OCI-LY1 (cell line): ENCODE measurements around the gene PPIP5K1.
"Not testable (repeated sequence)": the region's sequence is repeated elsewhere in the genome, so short reads cannot be mapped to it uniquely, and the experiment has no call there.

ENCODE experiments used
- H2AFZ ChIP-seq: fragments of 200-600 bp; sonication (generic), shearing (Covaris generic); 2 replicates; pipeline ENCODE4 v1.6.0; 2014; ENCODE audit warnings: antibody characterized with exemption, mild to moderate bottlenecking, low read length
- H3F3A ChIP-seq: fragments of 200-600 bp; sonication (generic), shearing (Covaris generic); 2 replicates; pipeline ENCODE4 v1.6.0; 2014; ENCODE audit warnings: mild to moderate bottlenecking, antibody characterized with exemption, low read length, moderate library complexity; ENCODE audit not compliant: insufficient read depth
- H3K27ac ChIP-seq: fragments of 200-600 bp; sonication (generic); 2 replicates; pipeline ENCODE4 v1.5.1; 2014; ENCODE audit warnings: low read length, mixed run types, mild to moderate bottlenecking, low read depth; ENCODE audit not compliant: poor library complexity, severe bottlenecking
- H3K27me3 ChIP-seq: fragments of 200-600 bp; sonication (generic); 2 replicates; pipeline ENCODE4 v1.6.0; 2014; ENCODE audit warnings: antibody characterized with exemption, mild to moderate bottlenecking, low read length, moderate library complexity; ENCODE audit not compliant: insufficient read depth
- H3K36me3 ChIP-seq: fragments of 200-600 bp; sonication (generic); 2 replicates; pipeline ENCODE4 v1.6.1; 2014; ENCODE audit warnings: mild to moderate bottlenecking, antibody characterized with exemption, low read length, moderate library complexity, mixed read lengths; ENCODE audit not compliant: insufficient read depth
- H3K4me1 ChIP-seq: fragments of 200-600 bp; sonication (generic); 2 replicates; pipeline ENCODE4 v1.5.1; 2014; ENCODE audit warnings: mild to moderate bottlenecking, low read length, moderate library complexity; ENCODE audit not compliant: insufficient read depth, severe bottlenecking
- H3K4me2 ChIP-seq: fragments of 200-600 bp; sonication (generic), shearing (Covaris generic); 2 replicates; pipeline ENCODE4 v1.6.1; 2014; ENCODE audit warnings: low read length
- H3K4me3 ChIP-seq: fragments of 200-600 bp; sonication (generic); 2 replicates; pipeline ENCODE4 v1.5.1; 2014; ENCODE audit warnings: low read length, low read depth, mild to moderate bottlenecking, mixed read lengths; ENCODE audit not compliant: poor library complexity, severe bottlenecking
- H3K79me2 ChIP-seq: fragments of 200-600 bp; shearing (Covaris generic); 2 replicates; pipeline ENCODE4 v1.6.1; 2016; ENCODE audit warnings: mixed run types, low read length, mixed read lengths; ENCODE audit not compliant: insufficient read depth
- H3K9ac ChIP-seq: fragments of 200-600 bp; sonication (generic), shearing (Covaris generic); 2 replicates; pipeline ENCODE4 v1.6.1; 2014; ENCODE audit warnings: mild to moderate bottlenecking, low read length, mixed read lengths
- H3K9me2 ChIP-seq: fragments of 200-600 bp; sonication (generic), shearing (Covaris generic); 2 replicates; pipeline ENCODE4 v1.6.1; 2014; ENCODE audit warnings: low read depth, mild to moderate bottlenecking, low read length, mixed read lengths
- H3K9me3 ChIP-seq: fragments of 200-600 bp; shearing (Covaris generic); 2 replicates; pipeline ENCODE4 v1.6.1; 2014; ENCODE audit warnings: low read length, mixed read lengths
- H4K20me1 ChIP-seq: fragments of 200-600 bp; sonication (generic), shearing (Covaris generic); 2 replicates; pipeline ENCODE4 v1.6.0; 2016; ENCODE audit warnings: mild to moderate bottlenecking, low read length; ENCODE audit not compliant: insufficient read depth

PPIP5K1 gene

GRCh38 chr15:43617750-43618149 lies 27.7 kb upstream of the PPIP5K1 start:
- not testable (repeated sequence) for H3K36me3 ChIP-seq, H3K9ac ChIP-seq, H4K20me1 ChIP-seq, H3K4me1 ChIP-seq, H3K79me2 ChIP-seq, H2AFZ ChIP-seq, H3K4me3 ChIP-seq, H3K27ac ChIP-seq, H3K9me2 ChIP-seq, H3K9me3 ChIP-seq, H3K27me3 ChIP-seq, H3F3A ChIP-seq, H3K4me2 ChIP-seq

- H3K9me3 ChIP-seq, H3K4me2 ChIP-seq: not testable (repeated sequence)
Observed at GRCh38 chr15:43602233-43602632, 12.2 kb upstream of the PPIP5K1 start.

GRCh38 chr15:43600200-43600599 lies 10.2 kb upstream of the PPIP5K1 start:
- H3K4me1 ChIP-seq, H3K36me3 ChIP-seq, H4K20me1 ChIP-seq, H3K9me2 ChIP-seq, H3K9ac ChIP-seq, H2AFZ ChIP-seq, H3K4me3 ChIP-seq, H3K27me3 ChIP-seq, H3K4me2 ChIP-seq, H3K9me3 ChIP-seq, H3K27ac ChIP-seq, H3F3A ChIP-seq, H3K79me2 ChIP-seq: not testable (repeated sequence)

More at GRCh38 chr15:43602233-43602632, 12.2 kb upstream of the PPIP5K1 start:
- H3K9ac ChIP-seq, H3K27ac ChIP-seq, H3K27me3 ChIP-seq, H4K20me1 ChIP-seq, H3K9me2 ChIP-seq, H3F3A ChIP-seq, H2AFZ ChIP-seq, H3K4me3 ChIP-seq, H3K36me3 ChIP-seq, H3K4me1 ChIP-seq, H3K79me2 ChIP-seq: not testable (repeated sequence)

GRCh38 chr15:43599131-43599530 lies 9.1 kb upstream of the PPIP5K1 start:
- H3K79me2 ChIP-seq, H3K4me2 ChIP-seq, H3K9ac ChIP-seq, H3K27me3 ChIP-seq, H3K4me1 ChIP-seq, H4K20me1 ChIP-seq, H2AFZ ChIP-seq, H3K9me2 ChIP-seq, H3K9me3 ChIP-seq, H3F3A ChIP-seq, H3K4me3 ChIP-seq, H3K36me3 ChIP-seq, H3K27ac ChIP-seq: not testable (repeated sequence)

GRCh38 chr15:43593328-43594190 lies 3.6 kb upstream of the PPIP5K1 start, which contains the start of gene CKMT1B:
TSS of gene CKMT1B (plus strand) at chr15:43594027. CDS start at chr15:43594219, 192 bp downstream.
- not testable (repeated sequence) for H3K9me3 ChIP-seq, H3K9ac ChIP-seq, H3K4me3 ChIP-seq, H3K4me1 ChIP-seq, H4K20me1 ChIP-seq, H3K27ac ChIP-seq, H2AFZ ChIP-seq, H3K4me2 ChIP-seq, H3K36me3 ChIP-seq, H3K9me2 ChIP-seq, H3K79me2 ChIP-seq, H3K27me3 ChIP-seq, H3F3A ChIP-seq

- H3K4me1 ChIP-seq, H3F3A ChIP-seq, H3K9me2 ChIP-seq, H3K9me3 ChIP-seq, H2AFZ ChIP-seq, H3K4me2 ChIP-seq, H3K4me3 ChIP-seq, H3K27me3 ChIP-seq, H3K9ac ChIP-seq, H4K20me1 ChIP-seq, H3K79me2 ChIP-seq, H3K27ac ChIP-seq, H3K36me3 ChIP-seq: not testable (repeated sequence)
Observed at GRCh38 chr15:43592841-43593240, 2.8 kb upstream of the PPIP5K1 start.

GRCh38 chr15:43574607-43575006 lies 15.4 kb downstream of the PPIP5K1 start:
- not testable (repeated sequence) for H2AFZ ChIP-seq, H3K9me3 ChIP-seq, H3K36me3 ChIP-seq, H3K27me3 ChIP-seq, H3K4me3 ChIP-seq, H3K4me1 ChIP-seq, H4K20me1 ChIP-seq, H3F3A ChIP-seq, H3K9me2 ChIP-seq, H3K9ac ChIP-seq, H3K4me2 ChIP-seq, H3K27ac ChIP-seq, H3K79me2 ChIP-seq
